HL-60 (cell line): Measurements from ENCODE around the gene MACROD2.

Experiments used
- CTCF ChIP-seq: IDR thresholded peaks from one replicate; pipeline ENCODE4 v1.5.1; 2011; ENCODE audit warnings: low read length, control low read depth, inconsistent platforms; ENCODE audit not compliant: insufficient read depth
- POLR2AphosphoS5 ChIP-seq: IDR thresholded peaks from 2 replicates; pipeline ENCODE4 v1.6.1; 2012; ENCODE audit warnings: low read depth
- TF ChIP-seq, protein P1 (sequence below): IDR thresholded peaks from 2 replicates; pipeline ENCODE4 v1.6.1; 2012; ENCODE audit warnings: low read depth; ENCODE audit not compliant: insufficient replicate concordance

GRCh38 chr20:14189794-14190402 lies 194.6 kb downstream of the MACROD2 start:
- no peak for TF ChIP-seq CTCF
- no peak for TF ChIP-seq POLR2AphosphoS5
- TF ChIP-seq, protein P1, sequence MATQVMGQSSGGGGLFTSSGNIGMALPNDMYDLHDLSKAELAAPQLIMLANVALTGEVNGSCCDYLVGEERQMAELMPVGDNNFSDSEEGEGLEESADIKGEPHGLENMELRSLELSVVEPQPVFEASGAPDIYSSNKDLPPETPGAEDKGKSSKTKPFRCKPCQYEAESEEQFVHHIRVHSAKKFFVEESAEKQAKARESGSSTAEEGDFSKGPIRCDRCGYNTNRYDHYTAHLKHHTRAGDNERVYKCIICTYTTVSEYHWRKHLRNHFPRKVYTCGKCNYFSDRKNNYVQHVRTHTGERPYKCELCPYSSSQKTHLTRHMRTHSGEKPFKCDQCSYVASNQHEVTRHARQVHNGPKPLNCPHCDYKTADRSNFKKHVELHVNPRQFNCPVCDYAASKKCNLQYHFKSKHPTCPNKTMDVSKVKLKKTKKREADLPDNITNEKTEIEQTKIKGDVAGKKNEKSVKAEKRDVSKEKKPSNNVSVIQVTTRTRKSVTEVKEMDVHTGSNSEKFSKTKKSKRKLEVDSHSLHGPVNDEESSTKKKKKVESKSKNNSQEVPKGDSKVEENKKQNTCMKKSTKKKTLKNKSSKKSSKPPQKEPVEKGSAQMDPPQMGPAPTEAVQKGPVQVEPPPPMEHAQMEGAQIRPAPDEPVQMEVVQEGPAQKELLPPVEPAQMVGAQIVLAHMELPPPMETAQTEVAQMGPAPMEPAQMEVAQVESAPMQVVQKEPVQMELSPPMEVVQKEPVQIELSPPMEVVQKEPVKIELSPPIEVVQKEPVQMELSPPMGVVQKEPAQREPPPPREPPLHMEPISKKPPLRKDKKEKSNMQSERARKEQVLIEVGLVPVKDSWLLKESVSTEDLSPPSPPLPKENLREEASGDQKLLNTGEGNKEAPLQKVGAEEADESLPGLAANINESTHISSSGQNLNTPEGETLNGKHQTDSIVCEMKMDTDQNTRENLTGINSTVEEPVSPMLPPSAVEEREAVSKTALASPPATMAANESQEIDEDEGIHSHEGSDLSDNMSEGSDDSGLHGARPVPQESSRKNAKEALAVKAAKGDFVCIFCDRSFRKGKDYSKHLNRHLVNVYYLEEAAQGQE: no peak
